ENCODE results near the gene SORL1.

GRCh38 chr11:121485216-121485615, 33.1 kb downstream of the SORL1 start:
- TF ChIP-seq CTCF (IDR thresholded peaks at IDR 0.05) (no peak), EP300 (IDR thresholded peaks at IDR 0.05) (no peak)
